Measurements from ENCODE around the gene WDR54.

WDR54 gene

GRCh38 chr2:74429487-74430451 is 8.2 kb downstream of the WDR54 start:
- peaks cover 80% of the 10 kb centered on the region for H3K36me3 ChIP-seq (ENCODE audit: low read depth)
- ATAC-seq (ENCODE audit: low read depth), result no peak

GRCh38 chr2:74430502-74430901 is 9.0 kb downstream of the WDR54 start:
- Histone ChIP-seq H3K27ac (ENCODE audit: poor library complexity, severe bottlenecking) (peak overlapping the region; percentile 92), H3K4me3 (ENCODE audit: severe bottlenecking) (no peak overlapping the region), H3K9me3 (ENCODE audit: severe bottlenecking) (no peaks in the 10 kb centered on the region), H3K36me3 (ENCODE audit: low read depth) (peaks cover 82% of the 10 kb centered on the region), H3K4me1 (ENCODE audit: insufficient read depth, poor library complexity, severe bottlenecking) (peaks cover 9% of the 10 kb centered on the region), H3K27me3 (ENCODE audit: insufficient read depth, poor library complexity, severe bottlenecking) (no peaks in the 10 kb centered on the region)
- DNase-seq (ENCODE audit: low spot score) (no peak), ATAC-seq (ENCODE audit: low read depth) (no peak)
- TF ChIP-seq CTCF (IDR thresholded peaks at IDR 0.05; ENCODE audit: poor library complexity, severe bottlenecking), result no peak

More at GRCh38 chr2:74429487-74430451, 8.2 kb downstream of the WDR54 start:
- no peak for TF ChIP-seq CTCF (IDR thresholded peaks at IDR 0.05; ENCODE audit: poor library complexity, severe bottlenecking)
- no peaks in the 10 kb centered on the region for H3K27me3 ChIP-seq (ENCODE audit: insufficient read depth, poor library complexity, severe bottlenecking)
- H3K4me1 ChIP-seq (ENCODE audit: insufficient read depth, poor library complexity, severe bottlenecking), result peaks cover 17% of the 10 kb centered on the region
- H3K4me3 ChIP-seq (ENCODE audit: severe bottlenecking), result no peak overlapping the region
- H3K9me3 ChIP-seq (ENCODE audit: severe bottlenecking), result no peaks in the 10 kb centered on the region
- DNase-seq (ENCODE audit: low spot score), result no peak
- peak overlapping the region; percentile 92 for H3K27ac ChIP-seq (ENCODE audit: poor library complexity, severe bottlenecking)

GRCh38 chr2:74436111-74436805 is 14.7 kb downstream of the WDR54 start:
- no peaks in the 10 kb centered on the region for H3K27me3 ChIP-seq (ENCODE audit: insufficient read depth, poor library complexity, severe bottlenecking)
- no peak for ATAC-seq (ENCODE audit: low read depth)
- TF ChIP-seq CTCF (IDR thresholded peaks at IDR 0.05; ENCODE audit: poor library complexity, severe bottlenecking), result no peak
- H3K27ac ChIP-seq (ENCODE audit: poor library complexity, severe bottlenecking), result no peak overlapping the region
- no peak for DNase-seq (ENCODE audit: low spot score)
- H3K4me3 ChIP-seq (ENCODE audit: severe bottlenecking), result no peak overlapping the region
- no peaks in the 10 kb centered on the region for H3K9me3 ChIP-seq (ENCODE audit: severe bottlenecking)
- peaks cover 49% of the 10 kb centered on the region for H3K36me3 ChIP-seq (ENCODE audit: low read depth)
- peaks cover 4% of the 10 kb centered on the region for H3K4me1 ChIP-seq (ENCODE audit: insufficient read depth, poor library complexity, severe bottlenecking)

- Histone ChIP-seq H3K4me1 (ENCODE audit: insufficient read depth, poor library complexity, severe bottlenecking) (peaks cover 4% of the 10 kb centered on the region), H3K27ac (ENCODE audit: poor library complexity, severe bottlenecking) (no peak overlapping the region), H3K36me3 (ENCODE audit: low read depth) (peaks cover 40% of the 10 kb centered on the region), H3K4me3 (ENCODE audit: severe bottlenecking) (no peak overlapping the region), H3K27me3 (ENCODE audit: insufficient read depth, poor library complexity, severe bottlenecking) (no peaks in the 10 kb centered on the region), H3K9me3 (ENCODE audit: severe bottlenecking) (no peaks in the 10 kb centered on the region)
- TF ChIP-seq CTCF (IDR thresholded peaks at IDR 0.05; ENCODE audit: poor library complexity, severe bottlenecking), result no peak
- ATAC-seq (ENCODE audit: low read depth) (no peak), DNase-seq (ENCODE audit: low spot score) (no peak)
Observed at GRCh38 chr2:74436848-74437695, 15.5 kb downstream of the WDR54 start.

Measured in RWPE2 (cell line).